Retina (tissue), 1 donor: ENCODE measurements around the gene RBBP8NL.

Experiments used
- DNase-seq: peaks from one replicate; pipeline ENCODE4 v3.0.0-alpha.2; 2016

Gene RBBP8NL, protein sequence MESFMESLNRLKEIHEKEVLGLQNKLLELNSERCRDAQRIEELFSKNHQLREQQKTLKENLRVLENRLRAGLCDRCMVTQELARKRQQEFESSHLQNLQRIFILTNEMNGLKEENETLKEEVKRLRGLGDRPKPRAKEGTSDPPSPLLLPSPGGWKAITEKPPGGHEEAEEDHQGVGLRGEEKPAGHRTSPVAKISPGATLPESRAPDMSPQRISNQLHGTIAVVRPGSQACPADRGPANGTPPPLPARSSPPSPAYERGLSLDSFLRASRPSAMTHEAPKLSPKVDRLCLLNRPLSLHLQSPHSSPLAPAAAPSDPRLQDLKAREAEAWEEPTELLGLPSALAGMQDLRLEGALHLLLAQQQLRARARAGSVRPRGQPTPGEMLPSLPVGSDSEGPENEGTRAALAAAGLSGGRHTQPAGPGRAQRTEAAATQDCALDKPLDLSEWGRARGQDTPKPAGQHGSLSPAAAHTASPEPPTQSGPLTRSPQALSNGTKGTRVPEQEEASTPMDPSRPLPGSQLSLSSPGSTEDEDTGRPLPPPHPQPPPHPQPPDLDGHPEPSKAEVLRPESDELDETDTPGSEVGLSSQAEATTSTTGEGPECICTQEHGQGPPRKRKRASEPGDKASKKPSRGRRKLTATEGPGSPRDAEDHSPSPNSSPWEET

GRCh38 chr20:62427172-62428001 is at the start of gene RBBP8NL:
RBBP8NL (minus strand) TSS chr20:62427539; CDS start chr20:62419647, 7,892 bp downstream.
- no peak for DNase-seq

DNA sequence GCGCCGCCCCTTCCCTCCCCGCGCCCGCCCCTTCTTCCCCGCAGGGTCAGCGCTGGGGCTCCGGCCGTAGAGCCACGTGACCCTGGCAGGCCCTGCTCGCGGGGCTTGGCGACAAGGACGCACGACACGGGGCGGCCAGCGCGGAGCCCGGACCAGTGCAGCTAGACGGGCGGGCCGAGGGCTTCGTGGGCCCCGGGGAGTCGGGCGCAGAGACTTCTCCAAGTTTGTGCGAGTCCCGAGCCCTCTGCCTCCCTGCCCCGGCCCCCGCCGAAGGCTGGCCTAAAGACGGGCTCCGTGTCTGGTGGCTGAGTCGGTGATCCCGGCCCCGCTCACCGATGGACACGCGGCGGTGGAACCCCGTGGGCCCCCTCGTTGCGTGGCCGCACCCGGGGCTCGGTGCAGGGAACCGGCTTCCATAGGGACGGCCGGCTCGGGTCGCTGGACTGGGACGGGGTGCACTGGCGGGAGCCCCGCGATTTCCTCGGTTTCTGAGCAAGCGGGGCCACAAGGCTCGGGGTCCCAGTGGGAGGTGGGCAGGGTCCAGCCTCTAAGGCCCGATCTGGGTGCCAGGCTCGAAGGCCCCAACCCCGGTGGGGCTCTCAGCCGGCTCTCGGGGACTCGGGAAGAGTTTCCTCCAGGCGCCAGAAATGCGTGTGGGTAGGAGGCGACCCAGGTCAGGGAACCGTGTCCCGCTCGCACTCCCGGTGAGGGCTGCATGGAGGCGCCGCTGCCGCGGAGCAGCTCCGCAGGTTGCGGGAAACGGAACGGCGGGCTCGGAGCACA is 48.9 kb upstream of the RBBP8NL start:
- DNase-seq: peak; percentile 72

DNA sequence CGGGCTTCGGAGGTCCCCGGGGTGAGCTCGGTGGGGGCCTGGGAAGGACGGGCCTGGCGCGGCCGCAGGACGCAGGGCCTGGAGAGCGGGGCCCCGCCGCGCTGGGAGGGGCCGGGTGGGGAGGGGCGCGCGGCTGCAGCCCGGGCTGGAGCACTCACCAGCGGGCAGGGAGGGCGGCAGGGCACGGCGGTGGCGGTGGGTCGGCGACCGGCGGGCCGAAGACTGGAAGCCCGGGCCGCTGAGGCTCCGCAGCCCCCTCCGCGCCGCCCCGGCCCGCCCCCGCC is 48.4 kb upstream of the RBBP8NL start, which contains the start of gene GATA5:
GATA5 (minus strand) TSS at position 224 of the 284 bp plus-strand sequence. CDS start 474 bp downstream, outside the sequence.
- DNase-seq: no peak

DNA sequence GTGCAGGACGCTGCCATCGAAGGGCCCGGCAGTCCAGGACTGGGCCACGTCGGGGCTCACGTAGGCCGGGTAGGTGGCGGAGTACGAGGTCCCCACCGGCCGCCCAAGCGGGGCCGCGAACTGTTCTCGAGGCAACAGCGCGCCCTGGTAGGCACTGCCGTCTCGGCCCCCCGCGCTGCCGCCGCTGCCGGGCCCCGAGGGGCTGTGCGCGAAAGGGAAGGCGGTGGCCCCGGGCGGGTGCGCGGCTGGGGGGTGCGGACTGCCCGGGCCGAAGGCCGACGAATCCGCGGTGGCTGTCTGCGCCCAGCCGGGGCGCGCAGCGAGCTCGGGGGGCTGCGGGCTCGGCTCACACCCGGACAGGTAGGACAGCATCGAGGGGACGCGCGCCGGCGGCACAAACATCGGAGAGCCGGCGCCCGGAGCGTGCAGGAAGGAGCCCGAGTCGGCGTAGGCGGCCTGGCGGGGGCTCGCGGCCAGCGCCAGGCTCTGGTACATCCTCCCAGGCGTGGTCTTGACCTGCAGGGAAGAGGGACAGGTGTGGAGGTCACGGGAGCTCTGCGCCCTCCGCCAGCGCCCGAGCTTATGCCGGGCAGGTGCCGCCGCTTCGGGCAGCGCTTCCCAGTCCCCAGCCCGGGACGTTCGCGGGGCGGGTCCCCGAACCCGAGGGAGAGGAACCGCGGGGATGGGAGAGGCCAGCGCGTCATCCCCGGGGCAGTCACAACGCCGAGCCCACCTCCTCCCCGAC is 47.9 kb upstream of the RBBP8NL start:
- peak; percentile 56 for DNase-seq

DNA sequence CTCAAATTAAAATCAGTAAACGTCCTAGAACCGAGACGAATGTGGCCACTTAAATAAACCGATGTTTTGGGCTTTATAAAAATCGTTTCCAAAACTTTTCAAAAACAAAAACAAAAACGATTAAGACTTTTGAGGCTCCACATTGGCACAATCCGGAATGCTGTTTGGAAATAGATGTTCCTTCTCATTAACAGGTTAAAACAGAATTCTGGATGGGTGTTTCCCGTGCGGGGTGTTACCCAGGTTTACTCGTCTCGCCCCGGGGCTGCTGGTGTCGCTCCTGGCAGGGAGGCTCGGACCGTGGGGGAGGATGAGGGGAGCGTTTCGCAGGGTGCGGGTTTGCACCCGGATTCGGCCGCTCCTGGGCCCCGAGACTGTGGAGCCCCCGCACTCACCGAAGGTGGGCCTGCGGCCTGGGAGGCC is 47.3 kb upstream of the RBBP8NL start:
- DNase-seq: no peak

DNA sequence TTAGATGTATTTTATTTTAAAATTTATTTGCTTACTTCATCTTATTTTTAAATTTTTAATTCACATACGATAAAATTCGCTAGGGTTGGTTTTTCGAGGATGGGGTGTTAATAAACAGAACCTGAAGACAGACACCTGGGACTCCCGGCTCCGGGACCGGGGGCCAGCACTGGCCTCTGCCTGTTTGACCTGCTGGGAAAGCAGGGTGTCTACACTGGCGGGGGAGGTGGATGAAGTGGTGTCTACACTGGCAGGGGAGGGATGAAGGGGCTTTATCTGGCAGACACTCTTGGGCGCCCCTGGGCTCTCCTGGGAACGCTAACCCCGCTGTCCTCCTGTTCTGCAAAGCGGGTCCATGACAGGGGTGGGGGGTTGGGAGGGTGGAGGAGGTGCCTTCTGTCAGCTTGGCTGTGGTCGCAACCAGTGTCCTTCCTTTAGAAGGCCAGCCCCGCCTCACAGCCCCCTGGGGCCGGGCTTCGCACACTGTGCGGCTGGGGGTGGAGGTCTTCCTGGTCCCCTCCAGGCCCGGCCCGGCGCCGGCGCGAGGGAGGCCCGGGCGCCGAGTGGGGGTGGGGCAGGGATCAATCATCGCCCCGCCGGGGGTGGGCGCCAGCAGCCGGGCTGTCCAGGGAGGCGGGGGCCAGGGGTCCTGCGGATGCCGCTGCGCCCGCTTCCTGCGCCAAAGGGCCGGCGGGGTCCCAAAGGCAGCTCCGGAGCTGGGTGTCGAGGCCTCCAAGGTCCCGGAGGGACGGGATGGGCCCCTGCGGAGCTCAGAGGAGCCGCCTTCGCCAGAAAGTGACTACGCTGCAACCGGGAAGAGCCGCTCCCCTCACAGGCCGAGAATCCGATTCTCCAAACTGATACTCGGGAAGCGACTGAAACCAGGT is 46.6 kb upstream of the RBBP8NL start:
- DNase-seq: no peak

- no peak for DNase-seq
Observed at GRCh38 chr20:62472941-62473585, 45.7 kb upstream of the RBBP8NL start.

- no peak for DNase-seq
Observed at GRCh38 chr20:62472138-62472940, 45.0 kb upstream of the RBBP8NL start.

- DNase-seq: no peak
Observed at GRCh38 chr20:62470459-62470858, 43.1 kb upstream of the RBBP8NL start.

DNA sequence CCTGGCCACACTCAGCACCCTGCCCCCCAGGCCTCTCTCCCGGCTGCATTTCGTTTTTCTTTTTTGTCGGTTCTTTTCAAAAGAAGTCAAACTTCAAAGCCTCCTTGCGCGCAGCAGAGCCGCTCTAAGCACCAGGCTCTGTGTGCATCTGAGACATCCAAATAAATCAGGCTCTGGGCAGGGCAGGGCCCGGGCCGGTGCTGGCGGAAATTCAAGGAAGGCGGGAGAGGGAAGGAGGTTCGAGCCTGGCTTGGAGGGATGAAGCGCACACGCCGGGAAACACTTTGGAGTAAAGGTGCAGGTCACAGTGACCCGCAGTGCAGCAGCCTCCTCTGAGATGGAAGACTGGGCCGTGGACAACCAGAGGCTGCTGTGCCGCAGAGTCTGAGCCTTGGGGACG is 42.7 kb upstream of the RBBP8NL start:
- no peak for DNase-seq

- DNase-seq: no peak
Observed at GRCh38 chr20:62469352-62469751, 42.0 kb upstream of the RBBP8NL start.

DNA sequence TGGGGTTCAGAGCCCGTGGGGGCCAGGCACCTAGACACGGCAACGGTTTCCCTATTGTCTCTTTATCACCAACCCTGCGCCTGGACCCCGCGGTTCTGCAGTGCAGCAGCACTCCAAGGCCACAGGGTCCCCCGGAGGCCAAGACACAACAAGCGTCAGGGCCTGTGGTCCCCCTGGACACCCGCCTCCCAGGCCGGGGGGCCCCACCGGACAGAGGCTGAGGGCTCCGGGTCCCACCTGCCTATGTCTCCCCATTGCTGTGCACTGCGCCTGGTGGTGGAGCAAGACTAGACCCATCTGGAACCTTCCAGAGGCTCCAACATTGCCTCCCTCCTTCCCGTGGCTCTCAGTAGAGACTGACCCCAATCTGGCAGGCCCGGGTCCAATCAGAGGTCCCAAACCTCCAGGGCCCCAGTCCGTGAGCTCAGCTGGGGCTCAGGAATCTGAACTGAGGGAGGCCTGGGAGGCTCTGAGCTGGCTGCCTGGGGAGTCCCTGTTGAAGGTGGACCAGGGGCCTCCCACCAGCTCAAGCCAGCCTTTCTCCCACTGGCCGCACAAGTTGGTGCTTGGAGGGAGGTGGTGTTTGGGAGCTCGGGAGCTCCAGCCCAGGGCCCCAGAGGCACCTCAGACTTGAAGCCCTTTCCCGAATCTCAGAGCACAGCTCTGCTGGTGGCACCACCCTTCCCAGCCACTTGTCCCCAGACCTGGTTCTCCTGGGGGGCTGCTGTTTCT is 39.6 kb upstream of the RBBP8NL start:
- no peak for DNase-seq

DNA sequence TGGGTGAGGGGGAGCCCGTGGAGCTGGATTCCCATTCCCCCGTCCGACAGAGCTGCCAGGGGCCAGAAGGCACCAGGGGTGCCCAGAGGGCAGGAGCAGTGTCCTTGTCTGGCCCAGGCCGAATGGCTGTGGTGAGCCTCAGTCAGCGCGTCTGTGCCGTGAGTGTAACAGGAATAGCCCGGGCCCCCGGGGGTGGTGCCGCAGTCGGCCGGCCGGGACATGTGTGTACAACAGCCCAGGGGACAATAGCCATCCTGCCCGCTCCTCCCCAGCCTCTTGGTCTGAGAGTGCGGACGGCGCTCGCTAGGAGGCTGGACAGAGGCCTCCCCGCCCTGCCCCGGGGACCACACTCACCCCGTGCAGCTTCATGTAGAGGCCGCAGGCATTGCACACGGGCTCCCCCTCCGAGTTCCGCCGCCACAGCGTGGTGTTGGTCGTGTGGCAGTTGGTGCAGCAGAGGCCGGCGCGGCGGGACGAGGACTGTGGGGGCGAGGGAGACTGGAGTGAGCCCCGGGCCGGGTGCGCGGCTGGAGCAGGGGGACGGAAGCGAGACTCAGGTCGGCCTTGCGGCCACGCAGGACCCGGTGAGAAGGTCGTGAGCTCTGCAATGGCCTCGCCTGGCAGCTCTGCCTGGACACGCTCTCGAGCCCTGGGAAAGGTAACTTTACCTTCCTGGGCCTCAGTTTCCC is 38.9 kb upstream of the RBBP8NL start:
- no peak for DNase-seq

DNA sequence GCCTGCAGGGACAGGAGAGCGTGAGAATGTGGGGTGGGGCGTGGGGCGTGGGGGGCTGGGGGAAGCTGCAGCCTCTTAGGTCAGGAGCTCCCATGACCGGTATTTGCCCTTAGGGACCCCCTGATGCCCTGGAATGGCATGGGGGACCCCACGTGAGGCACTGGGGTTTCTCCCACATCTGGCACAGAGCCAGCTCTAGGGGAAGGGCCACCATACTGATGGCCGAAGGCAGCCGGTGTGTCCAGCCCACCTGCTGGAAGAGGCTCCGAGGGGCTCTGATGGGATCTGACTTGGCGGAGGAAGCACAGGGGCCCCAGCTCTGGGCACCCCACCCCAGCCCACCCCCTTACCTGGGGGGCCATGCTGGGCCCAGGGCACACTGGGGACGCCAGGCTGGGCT is 37.7 kb upstream of the RBBP8NL start:
- DNase-seq: no peak

DNA sequence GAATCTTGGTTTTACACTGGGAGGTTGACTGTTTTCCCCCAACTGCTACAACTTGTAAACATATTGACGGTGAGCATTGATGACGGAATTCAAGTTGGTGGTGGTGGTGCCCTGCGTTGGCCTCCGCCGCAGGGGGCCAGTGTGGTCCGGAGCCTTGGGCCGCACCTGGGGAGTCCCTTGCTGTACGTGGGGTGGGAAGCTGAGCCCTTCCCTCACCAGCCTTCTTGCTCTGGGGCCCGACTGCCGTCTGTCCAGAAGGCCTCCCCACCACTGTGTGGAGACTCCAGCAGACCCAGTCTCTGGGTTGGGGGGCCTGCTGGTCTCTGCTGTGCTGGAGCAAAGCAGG is 37.1 kb upstream of the RBBP8NL start:
- DNase-seq: no peak

DNA sequence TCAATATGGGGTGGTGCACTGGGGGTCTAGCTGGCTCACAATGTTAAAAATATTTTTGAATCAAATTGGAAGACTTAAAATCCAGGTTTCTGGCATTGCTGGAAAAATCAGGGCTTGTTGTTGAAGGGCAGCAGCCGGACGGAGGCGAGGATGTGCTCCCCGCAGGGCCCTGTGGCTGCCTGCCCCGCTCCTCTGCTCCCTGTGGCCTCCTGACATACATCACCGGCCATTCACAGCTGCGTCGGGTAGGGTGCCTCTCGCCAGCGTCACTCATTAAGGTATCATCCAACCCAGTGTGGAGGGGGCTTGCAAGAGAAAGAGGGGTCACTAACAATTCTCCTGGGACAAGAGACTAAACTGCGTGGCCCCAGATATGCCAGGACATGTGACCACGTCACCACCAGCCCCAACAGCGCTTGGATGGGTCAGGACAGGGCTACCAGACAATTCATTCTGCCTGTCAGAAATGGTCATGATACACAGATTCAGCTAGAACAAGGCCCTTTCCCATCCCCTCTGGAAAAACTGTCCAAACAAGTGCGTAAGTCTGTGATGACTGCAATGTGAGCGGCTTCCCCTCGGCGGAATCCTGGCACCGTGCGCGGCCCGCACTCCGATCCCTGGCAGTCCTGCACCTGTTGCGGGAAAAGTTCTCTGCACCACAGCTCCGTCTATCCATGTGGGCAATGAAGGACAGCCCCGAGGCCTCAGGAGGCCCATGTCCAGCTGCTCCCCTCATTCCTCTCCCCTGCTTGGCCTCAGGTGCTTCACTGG is 36.5 kb upstream of the RBBP8NL start:
- no peak for DNase-seq

DNA sequence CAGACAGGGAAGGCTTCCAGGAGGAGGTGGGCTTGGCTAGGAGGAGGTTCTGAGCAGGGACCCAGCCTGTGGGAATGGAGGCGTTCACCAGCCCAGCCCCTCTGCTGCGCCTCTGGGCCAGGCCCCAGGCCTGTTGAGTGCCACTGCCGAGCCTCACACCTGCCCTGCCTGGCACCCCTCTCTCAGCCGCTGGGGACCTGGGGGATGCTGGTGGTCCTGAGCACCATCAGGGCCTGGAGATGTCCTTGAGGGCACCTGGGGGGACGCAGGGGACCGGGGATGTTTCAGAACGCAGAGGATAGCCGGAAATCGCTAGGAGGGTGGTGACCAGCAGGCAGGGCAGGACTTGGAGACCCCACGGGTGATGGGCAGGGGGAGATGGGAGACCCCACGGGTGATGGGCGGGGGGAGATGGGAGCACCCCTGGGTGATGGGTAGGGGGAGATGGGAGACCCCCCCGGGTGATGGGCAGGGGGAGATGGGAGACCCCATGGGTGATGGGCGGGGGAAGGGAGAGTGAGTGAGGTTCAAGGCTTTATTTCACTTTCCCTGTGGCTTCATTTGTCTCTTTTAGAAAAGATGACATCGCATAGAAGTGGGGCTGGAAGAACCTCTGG is 35.7 kb upstream of the RBBP8NL start:
- no peak for DNase-seq
